Fibroblast of skin of right biceps (primary cell): Measurements from ENCODE around the gene RFX2.
A peak's percentile ranks its signal among the peaks of the same experiment; 100 is the strongest.
"Not testable (repeated sequence)": the region's sequence is repeated elsewhere in the genome, so short reads cannot be mapped to it uniquely, and the experiment has no call there.

Source experiments
- DNase-seq: peaks from one replicate; pipeline ENCODE4 v3.0.0-alpha.2; 2013

RFX2 gene

GRCh38 chr19:5966941-5967340 lies 143.4 kb downstream of the RFX2 start:
- DNase-seq, result no peak

GRCh38 chr19:5966215-5966614 lies 144.1 kb downstream of the RFX2 start:
- DNase-seq, result peak; percentile 77

- DNase-seq, result no peak
Observed at GRCh38 chr19:5964816-5965565, 145.3 kb downstream of the RFX2 start.

GRCh38 chr19:5963855-5964254 lies 146.4 kb downstream of the RFX2 start:
- no peak for DNase-seq

- DNase-seq, result not testable (repeated sequence)
Observed at GRCh38 chr19:5963259-5963658, 147.0 kb downstream of the RFX2 start.

- DNase-seq, result peak; percentile 47
Observed at GRCh38 chr19:5961969-5962945, 148.0 kb downstream of the RFX2 start.

GRCh38 chr19:5961641-5961968 lies 148.7 kb downstream of the RFX2 start:
- DNase-seq, result not testable (repeated sequence)

- no peak for DNase-seq
Observed at GRCh38 chr19:5960005-5961001, 150.0 kb downstream of the RFX2 start.

- no peak for DNase-seq
Observed at GRCh38 chr19:5959260-5960004, 150.9 kb downstream of the RFX2 start.

- DNase-seq, result no peak
Observed at GRCh38 chr19:5958851-5959122, 151.5 kb downstream of the RFX2 start.

GRCh38 chr19:5958074-5958850 lies 152.0 kb downstream of the RFX2 start:
- DNase-seq, result no peak

- DNase-seq, result no peak
Observed at GRCh38 chr19:5957170-5957569, 153.1 kb downstream of the RFX2 start.

- no peak for DNase-seq
Observed at GRCh38 chr19:5956728-5957127, 153.6 kb downstream of the RFX2 start.

- no peak for DNase-seq
Observed at GRCh38 chr19:5956323-5956722, 154.0 kb downstream of the RFX2 start.

- DNase-seq, result no peak
Observed at GRCh38 chr19:5955636-5955935, 154.7 kb downstream of the RFX2 start.

- DNase-seq, result no peak
Observed at GRCh38 chr19:5954293-5954692, 156.0 kb downstream of the RFX2 start.

- DNase-seq, result peak; percentile 48
Observed at GRCh38 chr19:5953680-5954213, 156.6 kb downstream of the RFX2 start.

- DNase-seq, result peak; percentile 66
Observed at GRCh38 chr19:5953030-5953589, 157.2 kb downstream of the RFX2 start.

GRCh38 chr19:5952193-5953029 lies 157.9 kb downstream of the RFX2 start:
- DNase-seq, result no peak

- DNase-seq, result no peak
Observed at GRCh38 chr19:5951338-5951861, 158.9 kb downstream of the RFX2 start.
